ENCODE results near the gene ZNF783. TPM values are rescaled to one million over a fixed set of nuclear protein-coding genes. Genes with fewer than 3 reads are reported as not detected.

The ZNF783 gene
- total and polyA plus RNA-seq, 2 of the 8 experiments (the other 6 are each of a cell fraction or from before 2014, with no cell fraction given), result 7.3 to 8.2 TPM

DNA sequence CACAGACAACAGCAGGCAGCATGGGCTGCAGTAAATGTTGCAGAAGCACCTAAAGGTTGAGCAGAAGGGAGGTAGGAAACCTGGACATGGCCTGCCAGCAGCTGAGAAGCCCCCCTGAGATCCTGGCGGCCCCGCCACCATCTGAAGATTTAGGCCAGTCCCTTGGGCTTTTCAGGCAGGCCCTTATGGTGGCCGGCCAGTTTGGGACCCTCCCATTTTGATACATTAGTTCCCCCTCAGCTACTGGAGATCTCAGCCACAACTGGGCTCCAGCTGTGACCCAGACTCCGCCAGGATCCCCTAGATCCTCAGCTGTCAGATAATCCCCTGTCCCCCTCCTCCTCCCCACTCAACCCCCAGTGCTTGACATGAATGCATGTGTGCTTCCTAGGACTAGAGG, 34.4 kb downstream of the ZNF783 start (continued):
- no peak for TF ChIP-seq RNF2 (IDR thresholded peaks at IDR 0.05; ENCODE audit: borderline replicate concordance, low read depth, low read length, missing control alignments, poor library complexity, severe bottlenecking)
- TF ChIP-seq GABPA (IDR thresholded peaks at IDR 0.05; ENCODE audit: borderline replicate concordance, insufficient read depth, low read length), result no peak
- TF ChIP-seq YY1 (IDR thresholded peaks at IDR 0.05; ENCODE audit: low read depth, low read length), result no peak
- TF ChIP-seq TAF7 (optimal IDR thresholded peaks at IDR 0.05; ENCODE audit: borderline replicate concordance, low read depth, low read length), result no peak
- TF ChIP-seq EP300 (IDR thresholded peaks at IDR 0.05; ENCODE audit: borderline replicate concordance in 1 of 2, low read depth in 2 of 2, low read length in 2 of 2), result no peak

All from H1 (cell line).